Smooth muscle cell (in vitro differentiated cells): ENCODE results near the gene PLCD1. TPM values are rescaled to one million over a fixed set of nuclear protein-coding genes. Genes with fewer than 3 reads are reported as not detected.
A peak's percentile ranks its signal among the peaks of the same experiment; 100 is the strongest.

Experiments used
- DNase-seq: peaks from one replicate; lab custom pipeline; 2025; ENCODE audit not compliant: unreplicated experiment; lab: John Stamatoyannopoulos, UW
- H2AFZ ChIP-seq: fragments of 200-600 bp; sonication (generic); 2 replicates; pipeline ENCODE4 v1.6.0; 2016; ENCODE audit warnings: antibody characterized with exemption, low read depth, mild to moderate bottlenecking
- H3F3A ChIP-seq: fragments of 200-600 bp; sonication (generic); 2 replicates; pipeline ENCODE4 v1.6.0; 2017; ENCODE audit warnings: antibody characterized with exemption, low read depth
- H3K27ac ChIP-seq: fragments of 200-600 bp; sonication (generic); 2 replicates; pipeline ENCODE4 v1.5.1; 2016; ENCODE audit warnings: low read depth, mild to moderate bottlenecking
- H3K27me3 ChIP-seq: fragments of 200-600 bp; sonication (generic); 2 replicates; pipeline ENCODE4 v1.6.1; 2016; ENCODE audit warnings: low read depth, mild to moderate bottlenecking
- H3K36me3 ChIP-seq: fragments of 200-600 bp; sonication (generic); 2 replicates; pipeline ENCODE4 v1.5.1; 2016; ENCODE audit warnings: low read depth
- H3K4me1 ChIP-seq: fragments of 200-600 bp; sonication (generic); 2 replicates; pipeline ENCODE4 v1.5.1; 2016; ENCODE audit warnings: low read depth
- H3K4me2 ChIP-seq: fragments of 200-600 bp; sonication (generic); 2 replicates; pipeline ENCODE4 v1.6.0; 2016; ENCODE audit warnings: mild to moderate bottlenecking
- H3K4me3 ChIP-seq: fragments of 200-600 bp; sonication (generic); 2 replicates; pipeline ENCODE4 v1.5.1; 2016; ENCODE audit warnings: mild to moderate bottlenecking
- H3K79me2 ChIP-seq: fragments of 200-600 bp; sonication (generic); 2 replicates; pipeline ENCODE4 v1.6.0; 2016; ENCODE audit warnings: low read depth, mild to moderate bottlenecking
- H3K9ac ChIP-seq: fragments of 200-600 bp; sonication (generic); 2 replicates; pipeline ENCODE4 v1.6.0; 2016; ENCODE audit warnings: low read depth
- H3K9me3 ChIP-seq: fragments of 200-600 bp; sonication (generic); replicated peaks from 2 replicates; pipeline ENCODE4 v1.5.1; 2016; ENCODE audit warnings: low read depth
- H4K20me1 ChIP-seq: fragments of 200-600 bp; sonication (generic); 2 replicates; pipeline ENCODE4 v1.6.0; 2016; ENCODE audit warnings: low read depth
- WGBS: methylation state at CpG from one replicate; pipeline ENCODE4 v1.1.7; 2016; ENCODE audit warnings: low lambda C conversion rate; 5-methylcytosine and 5-hydroxymethylcytosine counted together
- polyA plus RNA-seq: library from polyadenylated mRNA; unstranded; fragments of >200 nt; fragmentation: Nextera tagmentation; extraction: Ambion mirVana; gene quantifications from 2 replicates; pipeline ENCODE4 v1.2.1, GENCODE V29; 2016
- total RNA-seq: library from RNA; depleted of rRNA; stranded (reverse); fragments of >200 nt; gene quantifications from 2 replicates; pipeline ENCODE4 v1.2.3, GENCODE V29; 2014
- TF ChIP-seq, protein P1 (sequence below): fragments of 200-600 bp; sonication (generic); IDR thresholded peaks from 2 replicates; pipeline ENCODE4 v1.5.1; 2017; ENCODE audit warnings: borderline replicate concordance, mild to moderate bottlenecking, antibody characterized with exemption; ENCODE audit not compliant: insufficient read depth, poor library complexity, severe bottlenecking

Gene PLCD1
- total and polyA plus RNA-seq, 2 experiments from 2014 or later = 21.3 to 33.3 TPM

DNA sequence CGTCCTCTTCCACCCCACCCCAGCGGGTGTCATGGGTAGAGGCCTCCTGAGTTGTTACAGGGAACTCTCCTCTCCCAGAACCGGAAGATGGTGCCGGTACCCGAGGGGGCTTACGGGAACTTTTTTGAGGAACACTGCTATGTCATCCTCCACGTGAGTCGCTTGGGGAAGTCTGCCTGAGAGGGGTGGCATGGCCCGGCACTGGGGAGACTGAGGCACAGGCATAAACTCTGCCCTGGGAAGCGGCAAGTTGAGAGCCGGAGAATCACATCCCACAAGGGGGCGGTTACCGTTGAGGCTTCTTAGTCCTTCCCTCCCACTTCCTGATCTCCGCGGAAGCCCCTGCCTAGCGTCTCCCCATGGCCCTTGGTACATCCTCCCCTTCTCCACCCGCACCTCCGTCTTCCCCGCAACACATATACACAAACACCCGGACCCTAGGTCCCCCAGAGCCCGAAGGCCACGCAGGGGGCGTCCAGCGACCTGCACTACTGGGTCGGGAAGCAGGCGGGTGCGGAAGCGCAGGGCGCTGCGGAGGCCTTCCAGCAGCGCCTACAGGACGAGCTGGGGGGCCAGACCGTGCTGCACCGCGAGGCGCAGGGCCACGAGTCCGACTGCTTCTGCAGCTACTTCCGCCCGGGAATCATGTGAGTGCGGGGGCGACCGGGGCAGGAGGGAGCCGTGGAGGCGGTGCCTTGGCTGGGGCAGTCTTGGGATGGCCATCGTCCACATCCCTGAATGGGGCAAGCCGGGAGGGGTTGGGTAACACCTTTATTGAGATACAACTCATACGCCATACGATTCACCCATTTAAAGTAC, 35.4 kb downstream of the PLCD1 start:
- WGBS = 20% methylated on average over 49 of the region's 49 CpGs
- Histone ChIP-seq H3K4me3 (peak overlapping the region; percentile 53), H3K27ac (peak overlapping the region; percentile 28), H3K9me3 (no peaks in the 10 kb centered on the region), H4K20me1 (no peaks in the 10 kb centered on the region), H3K27me3 (no peaks in the 10 kb centered on the region), H3F3A (peaks cover 6% of the 10 kb centered on the region), H3K4me1 (peaks cover 4% of the 10 kb centered on the region), H2AFZ (peak overlapping the region; percentile 84), H3K9ac (no peak overlapping the region), H3K36me3 (no peaks in the 10 kb centered on the region), H3K79me2 (no peaks in the 10 kb centered on the region), H3K4me2 (peak overlapping the region; percentile 84)
- TF ChIP-seq, protein P1, sequence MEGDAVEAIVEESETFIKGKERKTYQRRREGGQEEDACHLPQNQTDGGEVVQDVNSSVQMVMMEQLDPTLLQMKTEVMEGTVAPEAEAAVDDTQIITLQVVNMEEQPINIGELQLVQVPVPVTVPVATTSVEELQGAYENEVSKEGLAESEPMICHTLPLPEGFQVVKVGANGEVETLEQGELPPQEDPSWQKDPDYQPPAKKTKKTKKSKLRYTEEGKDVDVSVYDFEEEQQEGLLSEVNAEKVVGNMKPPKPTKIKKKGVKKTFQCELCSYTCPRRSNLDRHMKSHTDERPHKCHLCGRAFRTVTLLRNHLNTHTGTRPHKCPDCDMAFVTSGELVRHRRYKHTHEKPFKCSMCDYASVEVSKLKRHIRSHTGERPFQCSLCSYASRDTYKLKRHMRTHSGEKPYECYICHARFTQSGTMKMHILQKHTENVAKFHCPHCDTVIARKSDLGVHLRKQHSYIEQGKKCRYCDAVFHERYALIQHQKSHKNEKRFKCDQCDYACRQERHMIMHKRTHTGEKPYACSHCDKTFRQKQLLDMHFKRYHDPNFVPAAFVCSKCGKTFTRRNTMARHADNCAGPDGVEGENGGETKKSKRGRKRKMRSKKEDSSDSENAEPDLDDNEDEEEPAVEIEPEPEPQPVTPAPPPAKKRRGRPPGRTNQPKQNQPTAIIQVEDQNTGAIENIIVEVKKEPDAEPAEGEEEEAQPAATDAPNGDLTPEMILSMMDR = no peak
- no peak for DNase-seq

DNA sequence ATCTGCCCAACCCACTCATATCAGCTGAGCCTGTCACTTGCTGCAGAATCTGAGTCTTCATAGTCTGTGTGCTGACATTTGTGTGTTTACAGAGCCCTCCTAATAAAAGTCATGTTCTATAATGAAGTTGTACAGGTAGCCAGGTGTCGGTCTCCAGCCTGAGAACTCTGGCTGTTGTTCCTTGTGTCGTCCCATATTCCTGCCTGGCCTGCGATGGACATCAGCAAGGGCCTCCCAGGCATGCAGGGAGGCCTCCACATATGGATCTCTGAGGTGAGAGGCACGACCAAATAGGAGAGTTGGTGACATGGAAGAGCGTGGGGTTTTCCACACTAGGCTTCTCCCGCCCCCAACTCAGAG, 36.0 kb downstream of the PLCD1 start:
- Histone ChIP-seq H3K27me3 (no peaks in the 10 kb centered on the region), H3K36me3 (no peaks in the 10 kb centered on the region), H3K4me1 (peaks cover 4% of the 10 kb centered on the region), H3K9ac (no peak overlapping the region), H4K20me1 (no peaks in the 10 kb centered on the region), H3K9me3 (no peaks in the 10 kb centered on the region), H2AFZ (peak overlapping the region; percentile 84), H3K27ac (no peak overlapping the region), H3K79me2 (no peaks in the 10 kb centered on the region), H3K4me3 (peak overlapping the region; percentile 53), H3F3A (peaks cover 6% of the 10 kb centered on the region), H3K4me2 (peak overlapping the region; percentile 84)
- no peak for DNase-seq
- whole genome bisulfite sequencing = 87% methylated on average over 6 of the region's 6 CpGs
- TF ChIP-seq, protein P1 = no peak

- H3K9me3 ChIP-seq = no peaks in the 10 kb centered on the region
- H3K27ac ChIP-seq = no peak overlapping the region
- H2AFZ ChIP-seq = no peak overlapping the region
- no peaks in the 10 kb centered on the region for H4K20me1 ChIP-seq
- 85% methylated on average over 8 of the region's 8 CpGs for WGBS
- no peak overlapping the region for H3K4me2 ChIP-seq
- peaks cover 6% of the 10 kb centered on the region for H3F3A ChIP-seq
- no peaks in the 10 kb centered on the region for H3K27me3 ChIP-seq
- H3K4me1 ChIP-seq = peaks cover 4% of the 10 kb centered on the region
- no peaks in the 10 kb centered on the region for H3K79me2 ChIP-seq
- H3K4me3 ChIP-seq = no peak overlapping the region
- H3K9ac ChIP-seq = no peak overlapping the region
- DNase-seq = no peak
- no peaks in the 10 kb centered on the region for H3K36me3 ChIP-seq
- TF ChIP-seq, protein P1 = no peak
Observed at GRCh38 chr3:37993067-37993455, 36.4 kb downstream of the PLCD1 start.
